Ishikawa (cell line): Measurements from ENCODE around the gene FCHSD2.

Experiments
- CREB1 ChIP-seq: IDR thresholded peaks from 2 replicates; pipeline ENCODE4 v1.6.1; 2012; ENCODE audit warnings: low read depth
- NFIC ChIP-seq: IDR thresholded peaks from 2 replicates; pipeline ENCODE4 v1.6.1; 2012
- RAD21 ChIP-seq: IDR thresholded peaks from 2 replicates; pipeline ENCODE4 v1.6.1; 2012; ENCODE audit warnings: low read depth
- YY1 ChIP-seq: IDR thresholded peaks from 2 replicates; pipeline ENCODE4 v1.6.1; 2012; ENCODE audit warnings: low read depth

- no peak for TF ChIP-seq CREB1
- no peak for TF ChIP-seq RAD21
- no peak for TF ChIP-seq NFIC
- no peak for TF ChIP-seq YY1
Measured at GRCh38 chr11:72799441-72799840, 342.7 kb downstream of the FCHSD2 start.
